SK-N-MC (cell line): ENCODE results near the gene RICTOR.

ENCODE experiments used
- EZH2 ChIP-seq: fragments of 200-600 bp; sonication (generic); IDR thresholded peaks from one replicate; pipeline ENCODE4 v1.6.1; 2017; ENCODE audit warnings: antibody characterized with exemption
- FOXP2 ChIP-seq: optimal IDR thresholded peaks from 2 replicates; pipeline ENCODE3; 2011; ENCODE audit warnings: mild to moderate bottlenecking, moderate library complexity; ENCODE audit not compliant: insufficient read depth; ENCODE audit errors: extremely low read length, control extremely low read depth

DNA sequence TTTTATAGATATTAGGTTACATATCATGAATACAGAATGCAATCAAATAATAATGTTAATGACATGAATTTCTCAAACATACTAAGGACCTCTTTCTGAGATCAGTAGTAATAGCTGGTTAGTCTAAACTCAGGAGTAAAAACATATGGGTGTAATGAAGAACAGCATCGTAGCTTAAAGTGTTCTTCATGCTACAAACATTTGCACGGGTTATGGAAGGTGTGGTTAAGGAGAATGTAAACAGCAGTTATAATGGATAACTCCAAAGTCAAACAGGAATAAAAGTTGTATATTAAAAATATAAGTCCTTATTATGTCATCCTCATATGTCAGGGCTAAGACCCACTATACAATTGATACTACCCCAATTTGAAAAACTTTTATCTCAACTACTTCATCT lies 112.5 kb downstream of the RICTOR start:
- TF ChIP-seq EZH2, result no peak
- no peak for TF ChIP-seq FOXP2
